Activated T-cell treated with anti-CD3 and anti-CD28 coated beads, Interleukin-2, amount 50 U/mL, for 4 hours (primary cell): Measurements from ENCODE around the gene ARL5A. TPM values are rescaled to one million over a fixed set of nuclear protein-coding genes. Genes with fewer than 3 reads are reported as not detected.

Source experiments
- ATAC-seq, 2 donors: fragments of 200-7000 bp; cut with Tn5 transposase; one replicate each; pipeline ENCODE4 v1.10.0; 2021
- DNase-seq: peaks from one replicate; pipeline ENCODE4 v3.0.0-alpha.2; 2020
- H3K27me3 Mint-ChIP-seq: one replicate; pipeline ENCODE4 v1.8.0; 2021; ENCODE audit warnings: low read depth, mixed read lengths
- H3K36me3 Mint-ChIP-seq: one replicate; pipeline ENCODE4 v1.8.0; 2022; ENCODE audit warnings: mixed read lengths; ENCODE audit not compliant: insufficient read depth
- H3K4me1 Mint-ChIP-seq: one replicate; pipeline ENCODE4 v1.8.0; 2021; ENCODE audit warnings: low read depth, mixed read lengths
- H3K4me3 Mint-ChIP-seq: one replicate; pipeline ENCODE4 v1.8.0; 2021; ENCODE audit warnings: mild to moderate bottlenecking, moderate library complexity, mixed read lengths
- H3K9me3 Mint-ChIP-seq: one replicate; pipeline ENCODE4 v1.8.0; 2021; ENCODE audit warnings: mixed read lengths
- total RNA-seq, 3 donors: library from RNA; stranded (reverse); gene quantifications; one replicate each; pipeline ENCODE4 v1.2.1, GENCODE V29; 2021

The ARL5A gene
- total RNA-seq, 3 donors from 2014 or later, result 68.7 to 83.1 (median 81.2) TPM

- Mint-ChIP-seq H3K9me3 (no peaks in the 10 kb centered on the region), H3K4me3 (no peak overlapping the region), H3K36me3 (no peaks in the 10 kb centered on the region), H3K27me3 (peaks cover 6% of the 10 kb centered on the region), H3K4me1 (peaks cover 2% of the 10 kb centered on the region)
- no peak for ATAC-seq
- DNase-seq, result no peak
These were observed 17.7 kb upstream of the ARL5A start for GRCh38 chr2:151845884-151846283.

- ATAC-seq, result no peak
- DNase-seq, result no peak
- H3K9me3 Mint-ChIP-seq, result no peaks in the 10 kb centered on the region
- H3K4me1 Mint-ChIP-seq, result peaks cover 2% of the 10 kb centered on the region
- no peaks in the 10 kb centered on the region for H3K36me3 Mint-ChIP-seq
- H3K4me3 Mint-ChIP-seq, result no peak overlapping the region
- H3K27me3 Mint-ChIP-seq, result peaks cover 6% of the 10 kb centered on the region
These were observed 17.3 kb upstream of the ARL5A start for GRCh38 chr2:151845481-151845880.

GRCh38 chr2:151844211-151844896 is 16.1 kb upstream of the ARL5A start:
- peaks cover 6% of the 10 kb centered on the region for H3K27me3 Mint-ChIP-seq
- no peaks in the 10 kb centered on the region for H3K36me3 Mint-ChIP-seq
- H3K4me3 Mint-ChIP-seq, result no peak overlapping the region
- no peak for ATAC-seq
- DNase-seq, result no peak
- peaks cover 2% of the 10 kb centered on the region for H3K4me1 Mint-ChIP-seq
- no peaks in the 10 kb centered on the region for H3K9me3 Mint-ChIP-seq

GRCh38 chr2:151843691-151844061 is 15.5 kb upstream of the ARL5A start:
- Mint-ChIP-seq H3K36me3 (no peaks in the 10 kb centered on the region), H3K9me3 (no peaks in the 10 kb centered on the region), H3K4me1 (peaks cover 2% of the 10 kb centered on the region), H3K27me3 (peaks cover 6% of the 10 kb centered on the region), H3K4me3 (no peak overlapping the region)
- ATAC-seq (no peak), DNase-seq (no peak)

- H3K36me3 Mint-ChIP-seq, result no peaks in the 10 kb centered on the region
- H3K4me3 Mint-ChIP-seq, result no peak overlapping the region
- H3K27me3 Mint-ChIP-seq, result peaks cover 6% of the 10 kb centered on the region
- ATAC-seq, result no peak
- H3K4me1 Mint-ChIP-seq, result peaks cover 2% of the 10 kb centered on the region
- DNase-seq, result no peak
- H3K9me3 Mint-ChIP-seq, result no peaks in the 10 kb centered on the region
These were observed 14.8 kb upstream of the ARL5A start for GRCh38 chr2:151842830-151843690.

GRCh38 chr2:151841047-151841424 is 12.8 kb upstream of the ARL5A start:
- Mint-ChIP-seq H3K4me1 (peaks cover 2% of the 10 kb centered on the region), H3K9me3 (no peaks in the 10 kb centered on the region), H3K27me3 (peaks cover 4% of the 10 kb centered on the region), H3K36me3 (no peaks in the 10 kb centered on the region), H3K4me3 (no peak overlapping the region)
- no peak for DNase-seq
- ATAC-seq, result no peak

- ATAC-seq, result peak; percentile 57 to 74
These were observed 12.2 kb upstream of the ARL5A start for GRCh38 chr2:151840216-151841046.

GRCh38 chr2:151837926-151838325 is 9.7 kb upstream of the ARL5A start:
- Mint-ChIP-seq H3K4me3 (no peak overlapping the region), H3K4me1 (no peaks in the 10 kb centered on the region), H3K27me3 (no peaks in the 10 kb centered on the region), H3K9me3 (no peaks in the 10 kb centered on the region), H3K36me3 (no peaks in the 10 kb centered on the region)
- DNase-seq (no peak), ATAC-seq (no peak)

More at GRCh38 chr2:151840216-151841046, 12.2 kb upstream of the ARL5A start:
- Mint-ChIP-seq H3K36me3 (no peaks in the 10 kb centered on the region), H3K27me3 (peaks cover under 1% of the 10 kb centered on the region), H3K4me1 (peaks cover 2% of the 10 kb centered on the region), H3K4me3 (no peak overlapping the region), H3K9me3 (no peaks in the 10 kb centered on the region)
- DNase-seq, result no peak

- Mint-ChIP-seq H3K27me3 (peaks cover 2% of the 10 kb centered on the region), H3K4me3 (no peak overlapping the region), H3K9me3 (no peaks in the 10 kb centered on the region), H3K36me3 (no peaks in the 10 kb centered on the region), H3K4me1 (peaks cover 1% of the 10 kb centered on the region)
- DNase-seq (no peak), ATAC-seq (no peak)
These were observed 5.8 kb upstream of the ARL5A start for GRCh38 chr2:151833984-151834383.

GRCh38 chr2:151830961-151831360 is 2.7 kb upstream of the ARL5A start:
- H3K27me3 Mint-ChIP-seq, result peaks cover 2% of the 10 kb centered on the region

GRCh38 chr2:151828890-151829324 is 686 bp upstream of the ARL5A start:
- ATAC-seq (no peak), DNase-seq (no peak)
- Mint-ChIP-seq H3K4me3 (peak overlapping the region; percentile 95), H3K4me1 (peaks cover 40% of the 10 kb centered on the region), H3K27me3 (peaks cover 2% of the 10 kb centered on the region), H3K9me3 (no peaks in the 10 kb centered on the region), H3K36me3 (no peaks in the 10 kb centered on the region)

More at GRCh38 chr2:151830961-151831360, 2.7 kb upstream of the ARL5A start:
- ATAC-seq (no peak), DNase-seq (no peak)
- peaks cover 21% of the 10 kb centered on the region for H3K4me1 Mint-ChIP-seq
- no peaks in the 10 kb centered on the region for H3K9me3 Mint-ChIP-seq
- H3K36me3 Mint-ChIP-seq, result no peaks in the 10 kb centered on the region
- no peak overlapping the region for H3K4me3 Mint-ChIP-seq

- peaks cover 2% of the 10 kb centered on the region for H3K27me3 Mint-ChIP-seq
- peak overlapping the region; percentile 95 for H3K4me3 Mint-ChIP-seq
These were observed 568 bp downstream of the ARL5A start for GRCh38 chr2:151827564-151828142.

GRCh38 chr2:151826737-151827157 is 1.5 kb downstream of the ARL5A start:
- no peak for ATAC-seq
- no peak for DNase-seq
- H3K4me1 Mint-ChIP-seq, result peaks cover 60% of the 10 kb centered on the region

More at GRCh38 chr2:151827564-151828142, 568 bp downstream of the ARL5A start:
- no peak for DNase-seq
- Mint-ChIP-seq H3K9me3 (no peaks in the 10 kb centered on the region), H3K36me3 (peaks cover 5% of the 10 kb centered on the region), H3K4me1 (peaks cover 52% of the 10 kb centered on the region)
- ATAC-seq, result peak; percentile 41 to 46

GRCh38 chr2:151824886-151825285 is 3.3 kb downstream of the ARL5A start:
- peaks cover 74% of the 10 kb centered on the region for H3K4me1 Mint-ChIP-seq
- no peak overlapping the region for H3K4me3 Mint-ChIP-seq

More at GRCh38 chr2:151826737-151827157, 1.5 kb downstream of the ARL5A start:
- Mint-ChIP-seq H3K4me3 (peak overlapping the region; percentile 95), H3K9me3 (no peaks in the 10 kb centered on the region), H3K27me3 (peaks cover 2% of the 10 kb centered on the region), H3K36me3 (peaks cover 5% of the 10 kb centered on the region)

More at GRCh38 chr2:151824886-151825285, 3.3 kb downstream of the ARL5A start:
- peaks cover 7% of the 10 kb centered on the region for H3K36me3 Mint-ChIP-seq
- ATAC-seq (no peak), DNase-seq (no peak)
- no peaks in the 10 kb centered on the region for H3K27me3 Mint-ChIP-seq
- no peaks in the 10 kb centered on the region for H3K9me3 Mint-ChIP-seq
